Measurements from ENCODE around the gene SMAD6.

- TF ChIP-seq CTCF (IDR thresholded peaks at IDR 0.05; ENCODE audit: poor library complexity), result no peak
- TF ChIP-seq EZH2 (IDR thresholded peaks at IDR 0.05; ENCODE audit: borderline replicate concordance), result no peak
Observed at GRCh38 chr15:66654361-66654738, 47.7 kb upstream of the SMAD6 start.

Measured in hepatocyte (in vitro differentiated cells).